Adrenal gland (tissue), 12 donors: ENCODE data around the gene PLXDC2. TPM values are rescaled to one million over a fixed set of nuclear protein-coding genes. Genes with fewer than 3 reads are reported as not detected.

Source experiments
- DNase-seq, 7 donors: peaks; one replicate each; pipeline ENCODE4 v3.0.0-alpha.2; 2019 to 2020
- H3K27ac ChIP-seq, 5 donors: fragments of 200-600 bp; sonication (generic) in 4 of 5; 1 replicate in 3 of 5; 2 replicates in 2 of 5; pipeline versions ENCODE4 v1.5.1 to v1.8.0; 2016 to 2020; ENCODE audit warnings: mild to moderate bottlenecking in 1 of 5
- H3K27me3 ChIP-seq: fragments of 200-600 bp; 2 replicates; pipeline ENCODE4 v1.8.0; 2021
- H3K36me3 ChIP-seq, 2 donors: fragments of 200-600 bp; replicated peaks in 1 of 2; 1 replicate in 1 of 2; 2 replicates in 1 of 2; pipeline versions ENCODE4 v1.5.1 to v1.8.0; 2018 to 2022
- H3K4me1 ChIP-seq, 2 donors: fragments of 200-600 bp; replicated peaks in 1 of 2; 1 replicate in 1 of 2; 2 replicates in 1 of 2; pipeline versions ENCODE4 v1.5.1 to v1.8.0; 2018 to 2021
- H3K4me3 ChIP-seq, 4 donors: fragments of 200-600 bp; sonication (generic) in 3 of 4; one replicate each; pipeline ENCODE4 v1.5.1; 2016 to 2018
- H3K9me3 ChIP-seq, 3 donors: fragments of 200-600 bp; sonication (generic) in 1 of 3; replicated peaks in 1 of 3; 1 replicate in 2 of 3; 2 replicates in 1 of 3; pipeline versions ENCODE4 v1.5.1 to v1.8.0; 2016 to 2021
- CTCF ChIP-seq, 6 experiments: fragments of 450-650 bp in 4 of 6; fragments of 200-600 bp in 2 of 6; sonication (generic) in 1 of 6; IDR thresholded peaks; 1 replicate in 5 of 6; 2 replicates in 1 of 6; pipeline versions ENCODE4 v1.5.1 to v1.8.0; 2016 to 2021; ENCODE audit warnings: antibody characterized with exemption in 6 of 6, mild to moderate bottlenecking in 2 of 6, moderate library complexity in 1 of 6
- POLR2A ChIP-seq, 2 donors: fragments of 450-650 bp; IDR thresholded peaks; one replicate each; pipeline ENCODE4 v1.6.1; 2017; ENCODE audit warnings: antibody characterized with exemption in 2 of 2, mild to moderate bottlenecking in 2 of 2, moderate library complexity in 1 of 2
- WGBS, 4 donors: extraction: QIAGEN DNeasy Blood & Tissue Kit in 2 of 4; methylation state at CpG; one replicate each; pipeline versions ENCODE4 v1.1.5 to v1.1.7; 2013 to 2017; 5-methylcytosine and 5-hydroxymethylcytosine counted together
- intact Hi-C, 2 donors: fragments of 100-400 bp; cut with DNase I; formaldehyde crosslinking; loops; one replicate each; pipeline versions ENCODE4 v1.14.1 to v1.15.0; 2022 to 2023
- polyA plus RNA-seq, 3 donors: library from polyadenylated mRNA; stranded (reverse); fragments of 200-250 nt in 2 of 3; fragments of 350-450 nt in 1 of 3; fragmentation: Illumina TruSeq in 1 of 3; extraction: RNeasy Lipid Tissue Mini Kit (QIAGEN cat#74804) in 1 of 3; gene quantifications; one replicate each; pipeline ENCODE4 v1.2.3, GENCODE V29; 2013 to 2014
- total RNA-seq, 9 donors: library from RNA; depleted of rRNA in 4 of 9; stranded (reverse); fragments of >200 nt in 4 of 9; fragments of 120-200 nt in 1 of 9; fragmentation: NEBNext Ultra II Directional in 1 of 9; extraction: Animal tissue kit (Norgen Biotek cat#: 25700) in 1 of 9; gene quantifications; one replicate each; pipeline versions ENCODE4 v1.1.0 to v1.2.4, GENCODE V29; 2013 to 2023
- donor health status: healthy with polysubstance abuse.
- donor health status: Bipolar disorder and iron deficiency.
- donor health status: DM: yes; HTN: yes; CAD: no.
- donor health status: DM: no; HTN: no; CAD: no.
- donor health status: DM: no; HTN: no; CAD: no.
- donor health status: DM: yes; HTN: yes; CAD: no.

PLXDC2 gene
- total and polyA plus RNA-seq, 12 donors, result 12.1 to 127 (median 75.1) TPM

- intact Hi-C loops, result no loop called here
- no peaks in the 10 kb centered on the region for H3K36me3 ChIP-seq
- TF ChIP-seq CTCF (IDR thresholded peaks at IDR 0.05) (no peak), POLR2A (IDR thresholded peaks at IDR 0.05) (no peak)
- no peak for DNase-seq
- no peaks in the 10 kb centered on the region for H3K27me3 ChIP-seq
- H3K4me1 ChIP-seq, result peaks cover 11 to 18% of the 10 kb centered on the region in 2 donors
- 65 to 77% (median 71%) methylated on average over 3 of the region's 3 CpGs for WGBS, 4 donors
- peaks cover 0 to 11% (median 0%) of the 10 kb centered on the region in 3 donors for H3K9me3 ChIP-seq
- no peak overlapping the region for H3K27ac ChIP-seq
- H3K4me3 ChIP-seq, result no peak overlapping the region
Observed at GRCh38 chr10:19917751-19918478, 101.7 kb downstream of the PLXDC2 start.

- no peak overlapping the region for H3K27ac ChIP-seq
- TF ChIP-seq POLR2A (IDR thresholded peaks at IDR 0.05), result no peak
- TF ChIP-seq CTCF (IDR thresholded peaks at IDR 0.05), result no peak
- H3K4me3 ChIP-seq, result no peak overlapping the region
- WGBS, 4 donors, result 73 to 83% (median 75%) methylated on average over 4 of the region's 4 CpGs
- H3K4me1 ChIP-seq, result peaks cover 16 to 25% of the 10 kb centered on the region in 2 donors
- peaks cover 0 to 11% (median 0%) of the 10 kb centered on the region in 3 donors for H3K9me3 ChIP-seq
- no peaks in the 10 kb centered on the region for H3K27me3 ChIP-seq
- intact Hi-C loops, result no loop called here
- DNase-seq, result no peak
- no peaks in the 10 kb centered on the region for H3K36me3 ChIP-seq
Observed at GRCh38 chr10:19918794-19919193, 102.6 kb downstream of the PLXDC2 start.

GRCh38 chr10:19919671-19920070 lies 103.4 kb downstream of the PLXDC2 start:
- no peaks in the 10 kb centered on the region for H3K27me3 ChIP-seq
- no peak for DNase-seq
- no peak overlapping the region for H3K27ac ChIP-seq
- no peaks in the 10 kb centered on the region for H3K36me3 ChIP-seq
- no peak for TF ChIP-seq CTCF (IDR thresholded peaks at IDR 0.05)
- no peak for TF ChIP-seq POLR2A (IDR thresholded peaks at IDR 0.05)
- no peak overlapping the region for H3K4me3 ChIP-seq
- peaks cover 0 to 5% (median 0%) of the 10 kb centered on the region in 3 donors for H3K9me3 ChIP-seq
- peaks cover 16 to 25% of the 10 kb centered on the region in 2 donors for H3K4me1 ChIP-seq
- WGBS, 4 donors, result 85 to 90% (median 87%) methylated on average over 2 of the region's 2 CpGs
- intact Hi-C loops, result no loop called here

GRCh38 chr10:19920075-19920726 lies 104.0 kb downstream of the PLXDC2 start:
- 92 to 97% (median 96%) methylated on average over 4 of the region's 4 CpGs for WGBS, 4 donors
- intact Hi-C loops, result no loop called here
- Histone ChIP-seq H3K4me1 (peaks cover 16 to 25% of the 10 kb centered on the region in 2 donors), H3K36me3 (no peaks in the 10 kb centered on the region), H3K9me3 (no peaks in the 10 kb centered on the region), H3K4me3 (no peak overlapping the region), H3K27me3 (no peaks in the 10 kb centered on the region), H3K27ac (no peak overlapping the region)
- TF ChIP-seq CTCF (IDR thresholded peaks at IDR 0.05), result no peak
- TF ChIP-seq POLR2A (IDR thresholded peaks at IDR 0.05), result no peak
- DNase-seq, result no peak
